Caco-2 (cell line): Measurements from ENCODE around the gene PPP2R5C. TPM values are rescaled to one million over a fixed set of nuclear protein-coding genes. Genes with fewer than 3 reads are reported as not detected.

Experiments
- BruUV-seq: library from RNA; stranded (reverse); fragments of 400-500 nt; replicated peaks from 2 replicates; lab custom pipeline; 2021; lab: Mats Ljungman, UMichigan
- CTCF ChIA-PET: fragments of 300-600 bp; sonication (Branson Sonifier 250); formaldehyde crosslinking; loops from one replicate; lab custom pipeline; 2022; ENCODE audit warnings: antibody characterized with exemption; lab: Charles Lee
- POLR2A ChIA-PET: fragments of 300-600 bp; sonication (Branson Sonifier 250); formaldehyde crosslinking; loops from one replicate; lab custom pipeline; 2022; ENCODE audit warnings: antibody characterized with exemption; lab: Charles Lee
- DNase-seq, 2 experiments: peaks; one replicate each; pipeline versions ENCODE4 v3.0.0 to v3.0.0-alpha.2; 2020 to 2022
- H3K27me3 ChIP-seq: replicated peaks from 2 replicates; pipeline ENCODE4 v1.6.0; 2011; ENCODE audit warnings: low read length; ENCODE audit not compliant: control insufficient read depth, insufficient read depth
- H3K36me3 ChIP-seq: 2 replicates; pipeline ENCODE4 v1.5.1; 2011; ENCODE audit warnings: low read length; ENCODE audit not compliant: control insufficient read depth, insufficient read depth
- H3K4me1 ChIP-seq: fragments of 250-450 bp; sonication (Bioruptor Pico); 2 replicates; pipeline ENCODE4 v1.5.1; 2020; ENCODE audit warnings: mild to moderate bottlenecking
- H3K4me3 ChIP-seq: 2 replicates; pipeline ENCODE4 v1.5.1; 2011; ENCODE audit warnings: low read depth, mild to moderate bottlenecking, control low read depth, low read length
- H3K9me3 ChIP-seq: fragments of 250-450 bp; sonication (Bioruptor Pico); 2 replicates; pipeline ENCODE4 v1.5.1; 2020; ENCODE audit warnings: mild to moderate bottlenecking, moderate library complexity
- H3K27ac Mint-ChIP-seq: one replicate; pipeline ENCODE4 v1.8.0; 2022; ENCODE audit warnings: mixed read lengths; ENCODE audit not compliant: unreplicated experiment
- H3K27me3 Mint-ChIP-seq: one replicate; pipeline ENCODE4 v1.8.0; 2022; ENCODE audit warnings: mixed read lengths; ENCODE audit not compliant: insufficient read depth, unreplicated experiment
- H3K36me3 Mint-ChIP-seq: one replicate; pipeline ENCODE4 v1.8.0; 2022; ENCODE audit warnings: mild to moderate bottlenecking, mixed read lengths; ENCODE audit not compliant: insufficient read depth, unreplicated experiment
- H3K4me1 Mint-ChIP-seq: one replicate; pipeline ENCODE4 v1.8.0; 2022; ENCODE audit warnings: low read depth, mixed read lengths; ENCODE audit not compliant: unreplicated experiment
- H3K4me3 Mint-ChIP-seq: one replicate; pipeline ENCODE4 v1.8.0; 2022; ENCODE audit warnings: mild to moderate bottlenecking, moderate library complexity, mixed read lengths; ENCODE audit not compliant: unreplicated experiment
- H3K9me3 Mint-ChIP-seq: one replicate; pipeline ENCODE4 v1.8.0; 2022; ENCODE audit warnings: mixed read lengths; ENCODE audit not compliant: unreplicated experiment
- intact Hi-C: fragments of 100-400 bp; cut with micrococcal nuclease; formaldehyde crosslinking; loops from one replicate; pipeline ENCODE4 v1.10.0; 2022; ENCODE audit not compliant: unreplicated experiment
- total RNA-seq: library from RNA; stranded (reverse); gene quantifications from 2 replicates; pipeline ENCODE4 v1.2.3, GENCODE V29; 2022
- TF ChIP-seq, protein P1 (sequence below), 2 experiments: fragments of 200-600 bp in 1 of 2; IDR thresholded peaks; 1 replicate in 1 of 2; 2 replicates in 1 of 2; pipeline versions ENCODE4 v1.5.1 to v1.8.0; 2011 to 2022; ENCODE audit warnings: antibody characterized with exemption in 1 of 2, control low read depth in 1 of 2, inconsistent platforms in 1 of 2, low read depth in 1 of 2, low read length in 1 of 2, mild to moderate bottlenecking in 1 of 2, moderate library complexity in 1 of 2; ENCODE audit not compliant: insufficient read depth in 1 of 2, severe bottlenecking in 1 of 2, unreplicated experiment in 1 of 2

The PPP2R5C gene
- total RNA-seq, 1 experiment from 2014 or later: 97.5 TPM

DNA sequence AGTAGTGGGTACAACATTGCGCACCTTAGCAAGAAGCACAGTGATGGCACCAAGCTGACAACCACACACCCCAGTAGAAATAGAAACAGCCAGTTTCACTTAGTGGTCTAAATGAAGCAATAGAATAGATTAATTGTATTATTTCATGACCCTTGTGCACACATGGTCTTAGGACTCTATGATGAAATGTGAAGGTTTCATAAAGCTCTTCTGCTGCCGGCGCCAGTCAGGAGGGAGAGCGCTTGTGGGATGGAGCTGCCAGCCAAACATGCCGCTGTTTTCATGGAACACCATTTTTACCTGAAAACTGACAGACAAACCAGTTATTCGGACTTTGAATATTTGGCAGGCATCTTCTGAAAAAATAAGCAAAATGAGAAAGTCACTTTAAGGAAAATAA, 100.0 kb downstream of the PPP2R5C start:
- H3K36me3 Mint-ChIP-seq: peaks cover 35% of the 10 kb centered on the region
- Histone ChIP-seq H3K4me1 (no peaks in the 10 kb centered on the region), H3K9me3 (no peaks in the 10 kb centered on the region), H3K36me3 (no peaks in the 10 kb centered on the region), H3K27me3 (no peaks in the 10 kb centered on the region), H3K4me3 (no peak overlapping the region)
- H3K4me1 Mint-ChIP-seq: no peaks in the 10 kb centered on the region
- intact Hi-C loops: no loop called here
- no TSS peak for BruUV-seq
- TF ChIP-seq, protein P1, sequence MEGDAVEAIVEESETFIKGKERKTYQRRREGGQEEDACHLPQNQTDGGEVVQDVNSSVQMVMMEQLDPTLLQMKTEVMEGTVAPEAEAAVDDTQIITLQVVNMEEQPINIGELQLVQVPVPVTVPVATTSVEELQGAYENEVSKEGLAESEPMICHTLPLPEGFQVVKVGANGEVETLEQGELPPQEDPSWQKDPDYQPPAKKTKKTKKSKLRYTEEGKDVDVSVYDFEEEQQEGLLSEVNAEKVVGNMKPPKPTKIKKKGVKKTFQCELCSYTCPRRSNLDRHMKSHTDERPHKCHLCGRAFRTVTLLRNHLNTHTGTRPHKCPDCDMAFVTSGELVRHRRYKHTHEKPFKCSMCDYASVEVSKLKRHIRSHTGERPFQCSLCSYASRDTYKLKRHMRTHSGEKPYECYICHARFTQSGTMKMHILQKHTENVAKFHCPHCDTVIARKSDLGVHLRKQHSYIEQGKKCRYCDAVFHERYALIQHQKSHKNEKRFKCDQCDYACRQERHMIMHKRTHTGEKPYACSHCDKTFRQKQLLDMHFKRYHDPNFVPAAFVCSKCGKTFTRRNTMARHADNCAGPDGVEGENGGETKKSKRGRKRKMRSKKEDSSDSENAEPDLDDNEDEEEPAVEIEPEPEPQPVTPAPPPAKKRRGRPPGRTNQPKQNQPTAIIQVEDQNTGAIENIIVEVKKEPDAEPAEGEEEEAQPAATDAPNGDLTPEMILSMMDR (IDR thresholded peaks at IDR 0.05; ENCODE audit: insufficient read depth in 1 of 2, low read depth in 1 of 2, low read length in 1 of 2, severe bottlenecking in 1 of 2, unreplicated experiment in 1 of 2): no peak
- no peak for DNase-seq
- H3K27ac Mint-ChIP-seq: no peak overlapping the region
- H3K9me3 Mint-ChIP-seq: no peaks in the 10 kb centered on the region
- H3K27me3 Mint-ChIP-seq: no peaks in the 10 kb centered on the region
- no peak overlapping the region for H3K4me3 Mint-ChIP-seq
- POLR2A ChIA-PET: no interaction called here
- CTCF ChIA-PET: no interaction called here

GRCh38 chr14:101862177-101862576, 100.7 kb downstream of the PPP2R5C start:
- Histone ChIP-seq H3K36me3 (no peaks in the 10 kb centered on the region), H3K9me3 (no peaks in the 10 kb centered on the region), H3K4me3 (no peak overlapping the region), H3K27me3 (no peaks in the 10 kb centered on the region), H3K4me1 (no peaks in the 10 kb centered on the region)
- ChIA-PET POLR2A (no interaction called here), CTCF (no interaction called here)
- Mint-ChIP-seq H3K4me3 (no peak overlapping the region), H3K4me1 (no peaks in the 10 kb centered on the region), H3K27me3 (no peaks in the 10 kb centered on the region), H3K27ac (no peak overlapping the region), H3K9me3 (no peaks in the 10 kb centered on the region), H3K36me3 (peaks cover 35% of the 10 kb centered on the region)
- intact Hi-C loops: no loop called here
- DNase-seq: no peak
- TF ChIP-seq, protein P1 (IDR thresholded peaks at IDR 0.05; ENCODE audit: insufficient read depth in 1 of 2, low read depth in 1 of 2, low read length in 1 of 2, severe bottlenecking in 1 of 2, unreplicated experiment in 1 of 2): no peak
- BruUV-seq: no TSS peak

- no peaks in the 10 kb centered on the region for H3K27me3 ChIP-seq
- ChIA-PET POLR2A (no interaction called here), CTCF (no interaction called here)
- BruUV-seq: no TSS peak
- H3K4me1 ChIP-seq: no peaks in the 10 kb centered on the region
- Mint-ChIP-seq H3K27ac (no peak overlapping the region), H3K36me3 (peaks cover 35% of the 10 kb centered on the region), H3K4me3 (no peak overlapping the region), H3K4me1 (no peaks in the 10 kb centered on the region), H3K27me3 (no peaks in the 10 kb centered on the region), H3K9me3 (no peaks in the 10 kb centered on the region)
- H3K36me3 ChIP-seq: no peaks in the 10 kb centered on the region
- no peaks in the 10 kb centered on the region for H3K9me3 ChIP-seq
- intact Hi-C loops: no loop called here
- no peak for DNase-seq
- TF ChIP-seq, protein P1 (IDR thresholded peaks at IDR 0.05; ENCODE audit: insufficient read depth in 1 of 2, low read depth in 1 of 2, low read length in 1 of 2, severe bottlenecking in 1 of 2, unreplicated experiment in 1 of 2): no peak
- H3K4me3 ChIP-seq: no peak overlapping the region
These were observed 101.2 kb downstream of the PPP2R5C start for GRCh38 chr14:101862711-101863110.
